Fibroblast of skin of left biceps (primary cell): ENCODE results near the gene MYBPC2.

Experiments
- DNase-seq, 2 experiments: peaks; one replicate each; pipeline ENCODE4 v3.0.0-alpha.2; 2013; ENCODE audit warnings: low read depth in 2 of 2

Gene MYBPC2

DNA sequence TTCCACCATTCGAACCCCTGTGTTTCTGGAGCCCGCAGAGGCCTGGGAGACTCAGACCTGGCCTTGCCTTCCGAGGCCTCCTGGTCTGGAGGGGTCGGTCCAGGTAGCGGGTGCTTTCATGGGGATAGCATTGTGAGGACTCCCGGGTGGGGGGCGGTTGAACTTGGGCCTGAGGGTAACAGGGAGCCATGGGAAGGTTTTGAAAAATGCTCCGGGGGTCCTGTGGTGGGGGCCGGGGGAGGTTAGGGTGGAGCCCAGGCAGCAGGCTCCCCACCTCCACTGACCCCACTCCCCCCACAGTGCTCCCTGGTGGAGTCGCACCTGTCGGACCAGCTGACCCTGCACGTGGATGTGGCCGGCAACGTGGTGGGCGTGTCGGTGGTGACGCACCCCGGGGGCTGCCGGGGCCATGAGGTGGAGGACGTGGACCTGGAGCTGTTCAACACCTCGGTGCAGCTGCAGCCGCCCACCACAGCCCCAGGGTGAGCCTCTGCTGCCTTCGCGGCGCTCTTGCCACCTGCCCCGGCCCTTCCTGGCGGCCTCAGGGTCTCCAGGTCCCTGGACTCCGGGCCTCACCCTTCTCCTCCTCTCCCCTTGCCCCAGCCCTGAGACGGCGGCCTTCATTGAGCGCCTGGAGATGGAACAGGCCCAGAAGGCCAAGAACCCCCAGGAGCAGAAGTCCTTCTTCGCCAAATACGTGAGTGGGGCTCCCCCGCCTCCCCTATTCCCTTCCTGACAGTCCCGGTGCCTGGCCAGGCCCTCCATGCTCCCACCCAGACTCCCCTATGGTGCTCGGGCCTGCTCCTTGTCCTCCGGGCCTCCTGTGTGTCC is 47.8 kb downstream of the MYBPC2 start:
- DNase-seq, result no peak

- no peak for DNase-seq
Observed at GRCh38 chr19:50481351-50482149, 48.9 kb downstream of the MYBPC2 start.

GRCh38 chr19:50482271-50482855 is 49.7 kb downstream of the MYBPC2 start:
- no peak for DNase-seq

DNA sequence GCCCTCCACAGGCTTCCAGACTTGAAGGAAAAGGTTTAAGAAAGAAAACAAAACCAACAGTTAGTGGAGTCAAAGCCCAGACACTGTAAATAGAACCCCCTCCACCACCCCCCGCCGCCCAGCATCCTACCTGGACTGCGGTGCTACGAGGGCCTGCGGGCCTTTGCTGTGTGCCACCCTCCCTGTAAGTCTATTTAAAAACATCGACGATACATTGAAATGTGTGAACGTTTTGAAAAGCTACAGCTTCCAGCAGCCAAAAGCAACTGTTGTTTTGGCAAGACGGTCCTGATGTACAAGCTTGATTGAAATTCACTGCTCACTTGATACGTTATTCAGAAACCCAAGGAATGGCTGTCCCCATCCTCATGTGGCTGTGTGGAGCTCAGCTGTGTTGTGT is 50.2 kb downstream of the MYBPC2 start:
- no peak for DNase-seq

GRCh38 chr19:50485284-50485955 is 52.7 kb downstream of the MYBPC2 start:
- no peak for DNase-seq

GRCh38 chr19:50486823-50487515 is 54.3 kb downstream of the MYBPC2 start:
- no peak for DNase-seq

GRCh38 chr19:50488389-50489194 is 55.9 kb downstream of the MYBPC2 start:
- no peak for DNase-seq

- no peak for DNase-seq
Observed at GRCh38 chr19:50489461-50490011, 56.8 kb downstream of the MYBPC2 start.

DNA sequence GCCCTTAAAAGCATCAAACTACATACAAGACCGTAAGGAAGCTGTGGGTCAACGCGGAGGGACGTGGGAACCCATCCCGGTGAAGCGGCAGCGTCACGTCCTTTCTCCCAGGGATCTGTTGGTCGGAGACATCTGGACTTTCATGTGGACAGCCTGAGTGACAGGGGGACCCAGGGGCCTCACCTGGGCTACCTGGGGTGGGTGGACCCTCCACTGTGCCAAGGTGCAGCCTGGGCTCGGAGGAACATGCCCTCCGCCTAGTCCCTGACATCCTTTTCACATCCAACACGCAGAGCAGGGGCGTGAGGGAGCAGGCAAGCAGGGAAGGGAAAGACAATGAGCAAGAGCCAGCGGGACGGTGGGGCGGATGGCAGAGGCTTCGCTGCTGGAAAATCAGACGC is 57.7 kb downstream of the MYBPC2 start:
- no peak for DNase-seq

DNA sequence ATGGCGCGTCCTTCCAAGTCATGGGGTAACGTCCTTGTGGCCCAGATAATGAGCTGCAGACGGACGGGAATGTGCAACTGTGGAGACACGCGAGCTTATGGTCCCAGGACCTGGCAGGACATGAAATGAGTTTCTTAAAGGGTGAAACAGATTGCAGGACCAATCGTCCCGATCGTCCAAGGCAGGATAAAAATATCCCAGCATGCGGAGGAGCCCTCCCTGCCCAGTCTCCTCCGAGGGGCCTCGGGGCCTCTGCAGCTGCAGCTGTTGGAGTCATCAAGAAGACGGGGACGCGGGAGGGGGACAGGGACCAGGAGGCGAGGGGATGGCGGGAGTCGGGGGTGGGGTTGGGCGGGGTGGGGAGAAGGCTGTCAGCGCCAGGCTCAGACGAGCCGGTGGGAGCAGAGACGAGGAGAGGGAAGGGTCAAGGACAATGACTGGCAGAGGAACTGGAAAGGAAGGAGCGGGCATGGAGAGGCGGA is 58.3 kb downstream of the MYBPC2 start:
- DNase-seq, result no peak

DNA sequence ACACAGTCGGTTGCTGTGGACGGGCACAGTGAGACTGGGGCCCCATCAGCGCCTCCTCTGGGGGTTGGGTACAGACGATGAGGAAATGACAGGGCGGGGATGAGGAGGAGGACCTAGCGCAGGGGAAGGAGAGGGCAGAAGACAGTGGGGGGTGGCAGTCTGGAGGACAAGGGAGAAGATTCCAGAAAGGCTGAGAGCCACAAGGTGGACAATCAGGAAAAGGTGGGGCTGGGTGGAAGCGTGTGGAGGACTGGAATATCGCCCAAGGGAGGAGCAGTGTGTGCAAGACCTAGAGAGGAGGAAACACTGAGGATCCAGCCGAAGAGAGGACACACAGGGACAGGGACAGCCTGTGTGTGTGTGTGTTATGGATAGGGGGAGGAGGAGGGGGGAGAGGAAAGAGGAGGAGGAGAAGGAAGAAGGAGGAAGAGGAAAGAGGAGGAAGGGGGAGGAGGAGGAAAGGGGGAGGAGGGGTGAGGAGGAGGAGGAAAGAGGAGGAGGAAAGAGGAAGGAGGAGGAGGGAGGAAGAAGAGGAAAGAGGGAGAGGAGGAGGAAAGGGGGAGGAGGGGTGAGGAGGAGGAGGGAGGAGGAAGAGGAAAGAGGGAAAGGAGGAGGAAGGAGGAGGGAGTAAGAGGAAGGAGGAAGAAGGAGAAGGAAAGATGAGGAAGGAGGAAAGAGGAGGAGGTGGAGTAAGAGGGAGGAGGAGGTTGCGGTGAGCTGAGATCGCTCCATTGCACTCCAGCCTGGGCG is 59.8 kb downstream of the MYBPC2 start:
- no peak for DNase-seq

DNA sequence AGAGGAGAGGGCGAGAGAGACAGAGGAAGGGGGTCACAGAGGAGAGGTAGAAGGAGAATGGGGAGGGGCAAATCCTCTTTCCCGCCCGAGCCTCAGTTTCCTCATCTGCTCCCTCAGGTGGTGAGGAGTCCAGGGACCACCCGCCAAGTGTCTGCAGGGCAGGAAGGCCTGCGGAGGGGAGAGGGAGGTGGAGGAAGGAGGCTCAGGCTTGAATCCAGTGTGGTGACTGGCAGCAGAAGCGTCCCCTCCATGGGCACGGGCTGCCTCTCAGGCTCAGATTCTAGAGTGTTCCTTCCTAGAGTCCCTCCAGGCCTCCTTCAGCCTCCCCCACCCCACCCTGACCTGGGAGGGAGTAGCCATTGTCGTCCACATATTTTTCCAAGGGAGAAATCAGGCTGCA is 60.5 kb downstream of the MYBPC2 start:
- DNase-seq, result no peak

DNA sequence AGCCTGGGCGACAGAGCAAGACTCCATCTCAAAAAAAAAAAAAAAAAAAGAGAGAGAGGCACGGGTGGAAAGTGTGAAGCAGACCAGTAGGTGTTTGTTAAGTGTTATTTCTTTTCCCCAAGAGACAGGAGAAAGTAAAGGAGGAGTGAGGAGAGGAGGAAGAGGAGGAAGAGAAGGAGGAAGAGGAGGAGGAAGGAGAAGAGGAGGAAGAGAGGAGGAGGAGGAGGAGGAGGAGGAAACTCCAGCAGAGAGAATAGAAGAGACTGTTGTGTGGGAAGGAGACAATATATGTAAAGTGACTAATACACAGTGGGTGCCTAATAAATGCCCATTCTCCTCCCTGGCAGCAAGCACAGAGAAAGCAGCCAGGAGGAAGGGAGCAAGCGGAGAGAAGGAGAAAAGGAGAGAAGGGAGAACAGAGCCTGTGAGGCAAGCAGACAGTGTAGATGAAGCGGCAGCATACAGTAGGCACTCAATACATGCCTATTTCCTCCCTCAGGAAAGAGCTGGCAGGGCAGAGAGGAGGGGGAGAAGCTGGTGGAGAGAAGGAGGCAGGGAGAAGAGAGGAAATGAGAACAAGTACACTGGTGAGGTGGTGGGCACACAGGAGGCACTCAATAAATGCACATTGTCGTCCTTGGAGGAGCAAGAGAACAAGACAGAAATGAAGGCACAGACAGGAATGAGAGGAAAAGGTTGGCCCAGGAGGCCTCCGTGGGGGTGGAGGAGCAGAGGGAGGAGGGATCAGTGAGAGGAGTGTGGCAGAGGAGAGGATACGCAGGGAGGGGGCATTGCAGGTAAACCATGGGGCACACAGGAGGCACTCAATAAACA is 61.7 kb downstream of the MYBPC2 start:
- no peak for DNase-seq

GRCh38 chr19:50495020-50495531 is 62.4 kb downstream of the MYBPC2 start:
- no peak for DNase-seq

DNA sequence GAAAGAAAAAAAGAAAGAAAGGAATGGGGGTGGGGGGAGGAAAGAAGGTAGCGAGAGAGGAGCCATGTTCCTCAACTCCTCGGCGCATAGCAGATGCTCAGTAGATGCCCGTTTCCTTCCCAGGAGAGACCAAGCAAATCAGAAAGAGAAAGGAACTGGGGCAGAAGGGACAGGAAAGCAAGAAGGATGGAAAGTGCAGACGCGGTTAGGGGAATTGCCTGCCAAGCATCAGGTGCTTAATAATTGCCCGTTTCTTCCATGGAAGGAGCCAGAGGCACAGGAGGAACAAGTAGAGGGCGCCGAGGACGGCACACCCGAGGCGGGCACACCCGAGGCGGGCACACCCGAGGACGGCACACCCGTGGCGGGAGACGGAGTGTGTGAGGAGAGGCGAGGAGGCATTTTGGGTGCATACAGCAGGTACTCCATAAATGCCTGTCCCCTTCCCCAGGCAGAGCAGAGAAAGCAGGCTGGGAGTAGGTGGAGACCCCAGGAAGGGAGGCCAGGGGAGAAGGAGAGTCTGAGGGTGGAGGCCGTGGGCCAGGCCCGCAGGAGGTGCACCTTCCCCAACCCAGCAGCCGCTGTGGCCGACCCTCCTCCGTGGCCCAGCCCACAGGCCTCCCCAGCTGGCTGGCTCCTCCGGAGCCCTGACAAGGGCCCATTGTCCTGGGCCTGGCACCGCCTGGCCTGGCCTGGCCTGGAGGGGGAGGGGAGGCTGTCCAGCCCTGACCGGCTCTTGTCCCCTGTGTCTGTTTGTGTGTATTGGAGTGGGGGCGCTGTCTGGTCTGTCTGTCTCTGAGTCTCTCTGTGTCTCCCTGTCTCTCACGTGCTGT is 63.7 kb downstream of the MYBPC2 start:
- no peak for DNase-seq

DNA sequence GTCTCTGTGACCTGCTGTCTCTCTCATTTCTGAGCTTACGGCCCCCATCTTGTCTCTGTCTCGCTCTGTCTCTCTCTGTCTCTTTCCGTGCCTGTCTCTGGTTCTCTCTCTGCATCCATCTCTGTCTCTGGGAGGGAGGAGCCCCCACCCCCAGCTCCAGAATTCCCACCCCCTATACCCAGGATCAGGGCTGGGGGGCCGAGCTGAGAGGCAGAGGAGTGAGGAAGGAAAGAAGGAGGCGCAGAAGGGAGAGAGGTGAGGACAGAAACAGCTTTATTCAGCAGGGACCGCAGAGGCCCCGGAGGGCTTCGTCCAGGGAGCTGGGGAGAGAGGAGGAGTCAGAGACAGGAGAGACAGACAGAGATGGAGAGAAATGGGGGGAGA is 64.3 kb downstream of the MYBPC2 start:
- no peak for DNase-seq
